ENCODE data around the gene PHOSPHO1.

The PHOSPHO1 gene

DNA sequence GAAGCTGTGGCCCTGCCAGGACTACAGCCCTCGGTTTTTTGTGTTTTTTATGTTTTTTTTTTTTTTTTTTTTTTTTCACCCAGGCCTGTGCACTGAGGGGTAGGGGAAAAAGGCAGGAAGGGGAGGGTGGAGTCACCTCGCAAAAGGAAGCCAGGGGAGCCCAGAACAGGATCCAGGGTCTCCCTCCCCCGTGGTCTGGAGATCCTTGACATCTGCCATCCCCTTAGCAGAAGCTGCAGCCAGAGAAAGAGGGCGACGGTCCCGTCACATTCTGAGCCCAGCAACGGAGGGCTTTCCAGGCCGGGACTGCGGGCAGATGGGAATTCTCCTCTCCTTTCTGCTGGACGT lies 29.1 kb upstream of the PHOSPHO1 start:
- Histone ChIP-seq H3K36me3 (no peaks in the 10 kb centered on the region), H3K4me3 (ENCODE audit: low read depth, low read length) (peak overlapping the region; percentile 56), H3K27me3 (ENCODE audit: insufficient read depth, low read depth, severe bottlenecking) (no peaks in the 10 kb centered on the region), H3K27ac (no peak overlapping the region), H3K9me3 (ENCODE audit: severe bottlenecking) (no peaks in the 10 kb centered on the region)
- TF ChIP-seq, protein P1, sequence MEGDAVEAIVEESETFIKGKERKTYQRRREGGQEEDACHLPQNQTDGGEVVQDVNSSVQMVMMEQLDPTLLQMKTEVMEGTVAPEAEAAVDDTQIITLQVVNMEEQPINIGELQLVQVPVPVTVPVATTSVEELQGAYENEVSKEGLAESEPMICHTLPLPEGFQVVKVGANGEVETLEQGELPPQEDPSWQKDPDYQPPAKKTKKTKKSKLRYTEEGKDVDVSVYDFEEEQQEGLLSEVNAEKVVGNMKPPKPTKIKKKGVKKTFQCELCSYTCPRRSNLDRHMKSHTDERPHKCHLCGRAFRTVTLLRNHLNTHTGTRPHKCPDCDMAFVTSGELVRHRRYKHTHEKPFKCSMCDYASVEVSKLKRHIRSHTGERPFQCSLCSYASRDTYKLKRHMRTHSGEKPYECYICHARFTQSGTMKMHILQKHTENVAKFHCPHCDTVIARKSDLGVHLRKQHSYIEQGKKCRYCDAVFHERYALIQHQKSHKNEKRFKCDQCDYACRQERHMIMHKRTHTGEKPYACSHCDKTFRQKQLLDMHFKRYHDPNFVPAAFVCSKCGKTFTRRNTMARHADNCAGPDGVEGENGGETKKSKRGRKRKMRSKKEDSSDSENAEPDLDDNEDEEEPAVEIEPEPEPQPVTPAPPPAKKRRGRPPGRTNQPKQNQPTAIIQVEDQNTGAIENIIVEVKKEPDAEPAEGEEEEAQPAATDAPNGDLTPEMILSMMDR (IDR thresholded peaks at IDR 0.05; ENCODE audit: low read depth, low read length) = no peak
- no peak for DNase-seq

DNA sequence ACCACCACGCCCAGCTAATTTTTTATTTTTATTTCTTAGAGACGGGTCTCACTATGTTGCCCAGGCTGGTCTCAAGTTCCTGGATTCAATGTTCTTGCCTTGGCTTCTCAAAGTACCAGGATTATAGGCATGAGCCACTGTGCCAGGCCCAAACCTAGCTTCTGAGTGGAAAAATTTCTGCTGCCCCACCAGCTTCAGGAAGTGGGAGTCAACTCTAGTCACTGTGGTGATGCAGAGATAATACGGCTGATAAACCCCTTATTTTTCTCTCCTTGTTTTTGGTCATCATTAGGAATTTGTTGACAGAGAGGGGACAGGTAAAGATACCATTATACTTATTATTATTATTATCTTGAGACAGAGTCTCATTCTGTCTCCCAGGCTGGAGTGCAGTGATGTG lies 27.8 kb upstream of the PHOSPHO1 start:
- Histone ChIP-seq H3K4me3 (ENCODE audit: low read depth, low read length) (no peak overlapping the region), H3K9me3 (ENCODE audit: severe bottlenecking) (no peaks in the 10 kb centered on the region), H3K27ac (no peak overlapping the region), H3K27me3 (ENCODE audit: insufficient read depth, low read depth, severe bottlenecking) (no peaks in the 10 kb centered on the region), H3K36me3 (no peaks in the 10 kb centered on the region)
- no peak for DNase-seq
- TF ChIP-seq, protein P1 (IDR thresholded peaks at IDR 0.05; ENCODE audit: low read depth, low read length) = no peak

DNA sequence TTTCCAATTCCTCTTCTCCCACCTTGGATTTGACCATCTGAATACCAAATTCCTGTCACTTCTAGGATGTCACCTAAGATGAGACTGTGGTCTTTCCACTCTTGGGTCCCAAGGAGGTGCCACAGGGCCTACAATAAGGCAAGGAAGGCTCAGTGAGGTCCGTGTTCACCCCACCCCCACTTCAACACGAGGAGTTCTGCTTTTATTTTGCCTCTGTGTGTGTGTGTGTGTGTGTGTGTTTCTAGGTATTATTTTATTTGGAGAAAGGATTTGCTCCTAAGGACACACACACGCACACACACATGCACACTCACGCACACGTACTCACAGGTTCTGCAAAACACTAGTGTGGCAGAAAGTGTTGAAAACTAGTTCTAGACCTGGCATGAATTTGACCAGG lies 24.5 kb upstream of the PHOSPHO1 start:
- Histone ChIP-seq H3K36me3 (no peaks in the 10 kb centered on the region), H3K27ac (no peak overlapping the region), H3K9me3 (ENCODE audit: severe bottlenecking) (no peaks in the 10 kb centered on the region), H3K4me3 (ENCODE audit: low read depth, low read length) (no peak overlapping the region), H3K27me3 (ENCODE audit: insufficient read depth, low read depth, severe bottlenecking) (no peaks in the 10 kb centered on the region)
- TF ChIP-seq, protein P1 (IDR thresholded peaks at IDR 0.05; ENCODE audit: low read depth, low read length) = no peak
- no peak for DNase-seq

DNA sequence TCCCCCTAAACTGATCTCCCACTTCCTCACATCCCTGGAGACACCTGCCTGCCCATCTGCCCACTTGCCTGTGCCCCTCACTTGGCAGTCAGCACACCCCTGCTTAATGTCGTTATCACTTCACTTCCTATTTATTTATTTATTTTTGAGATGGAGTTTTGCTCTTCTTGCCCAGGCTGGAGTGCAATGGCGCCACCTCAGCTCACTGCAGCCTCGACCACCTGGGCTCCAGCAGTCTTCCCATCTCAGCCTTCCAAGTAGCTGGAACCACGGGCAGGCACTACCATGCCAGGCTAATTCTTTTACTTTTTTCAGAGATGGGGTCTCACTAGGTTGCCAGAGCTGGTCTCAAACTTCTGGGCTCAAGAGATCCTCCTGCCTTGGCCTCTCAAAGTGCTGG lies 23.5 kb upstream of the PHOSPHO1 start:
- Histone ChIP-seq H3K27me3 (ENCODE audit: insufficient read depth, low read depth, severe bottlenecking) (no peaks in the 10 kb centered on the region), H3K4me3 (ENCODE audit: low read depth, low read length) (no peak overlapping the region), H3K9me3 (ENCODE audit: severe bottlenecking) (no peaks in the 10 kb centered on the region), H3K36me3 (no peaks in the 10 kb centered on the region), H3K27ac (peak overlapping the region; percentile 38; the same call in 1 of the 2 replicates)
- TF ChIP-seq, protein P1 (IDR thresholded peaks at IDR 0.05; ENCODE audit: low read depth, low read length) = peak; percentile 25; the same call in 1 of the 2 replicates
- no peak for DNase-seq

DNA sequence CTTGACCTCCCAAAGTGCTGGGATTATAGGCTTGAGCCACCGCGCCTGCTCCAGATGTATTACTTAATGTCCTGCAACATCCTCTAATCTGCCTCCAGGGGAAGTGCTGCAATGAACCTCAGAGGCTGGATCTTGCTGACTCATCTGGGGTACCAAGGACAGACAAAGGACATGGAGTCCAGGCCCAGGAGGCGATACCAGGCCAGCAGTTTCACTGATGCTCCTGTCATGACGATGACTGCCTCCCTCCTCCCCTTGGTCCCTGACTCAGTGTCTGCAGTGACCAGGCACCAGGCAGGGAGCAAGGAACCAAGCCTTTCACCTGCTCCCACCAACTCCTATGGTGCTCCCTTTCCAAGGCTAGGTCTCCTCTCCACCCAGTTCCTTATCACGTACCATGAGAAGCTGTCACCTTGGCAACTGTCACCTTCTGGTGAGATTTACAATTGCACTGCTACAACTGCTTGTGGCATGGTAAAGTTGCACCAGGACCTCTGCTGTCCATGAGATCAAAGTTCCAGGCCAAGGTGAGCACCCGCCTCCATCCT lies 21.6 kb upstream of the PHOSPHO1 start:
- peak; percentile 66 for DNase-seq
- H3K27ac ChIP-seq = no peak overlapping the region
- H3K36me3 ChIP-seq = no peaks in the 10 kb centered on the region
- TF ChIP-seq, protein P1 (IDR thresholded peaks at IDR 0.05; ENCODE audit: low read depth, low read length) = no peak; the same call in 1 of the 2 replicates
- no peaks in the 10 kb centered on the region for H3K27me3 ChIP-seq (ENCODE audit: insufficient read depth, low read depth, severe bottlenecking)
- H3K4me3 ChIP-seq (ENCODE audit: low read depth, low read length) = no peak overlapping the region
- no peaks in the 10 kb centered on the region for H3K9me3 ChIP-seq (ENCODE audit: severe bottlenecking)

DNA sequence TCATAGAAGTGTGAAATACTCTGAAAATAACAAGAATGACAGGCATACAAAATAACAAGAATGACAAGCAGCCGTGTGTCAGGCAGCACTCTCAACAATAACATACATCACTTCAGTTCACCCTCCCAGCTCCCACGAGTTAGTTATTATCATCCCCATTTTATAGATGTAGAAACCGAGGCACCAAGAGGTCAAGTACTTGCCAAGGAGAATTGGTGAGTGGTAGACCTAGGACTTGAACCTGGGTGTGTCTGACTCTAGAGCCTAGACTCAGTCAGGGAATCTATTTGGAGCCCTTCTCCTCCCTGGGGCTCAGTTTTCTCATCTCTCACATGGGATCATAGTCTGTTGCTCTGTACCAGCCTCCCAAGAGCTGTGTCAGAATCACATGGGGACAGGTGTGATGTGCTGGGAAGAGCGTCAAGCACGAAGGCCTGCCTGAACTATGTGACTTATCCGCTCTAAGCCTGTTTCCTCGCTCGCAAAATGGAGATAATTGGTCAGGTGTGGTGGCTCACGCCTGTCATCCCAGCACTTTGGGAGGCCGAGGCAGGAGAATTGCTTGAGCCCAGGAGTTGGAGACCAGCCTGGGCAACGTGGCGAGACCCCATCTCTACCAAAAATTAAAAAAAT lies 19.4 kb upstream of the PHOSPHO1 start:
- TF ChIP-seq, protein P1 (IDR thresholded peaks at IDR 0.05; ENCODE audit: low read depth, low read length) = no peak
- H3K36me3 ChIP-seq = no peaks in the 10 kb centered on the region
- DNase-seq = no peak
- no peaks in the 10 kb centered on the region for H3K27me3 ChIP-seq (ENCODE audit: insufficient read depth, low read depth, severe bottlenecking)
- no peak overlapping the region for H3K27ac ChIP-seq
- no peak overlapping the region for H3K4me3 ChIP-seq (ENCODE audit: low read depth, low read length)
- H3K9me3 ChIP-seq (ENCODE audit: severe bottlenecking) = no peaks in the 10 kb centered on the region

Data from WERI-Rb-1 (cell line).